ENCODE data around the gene ZDHHC14.

Gene ZDHHC14

DNA sequence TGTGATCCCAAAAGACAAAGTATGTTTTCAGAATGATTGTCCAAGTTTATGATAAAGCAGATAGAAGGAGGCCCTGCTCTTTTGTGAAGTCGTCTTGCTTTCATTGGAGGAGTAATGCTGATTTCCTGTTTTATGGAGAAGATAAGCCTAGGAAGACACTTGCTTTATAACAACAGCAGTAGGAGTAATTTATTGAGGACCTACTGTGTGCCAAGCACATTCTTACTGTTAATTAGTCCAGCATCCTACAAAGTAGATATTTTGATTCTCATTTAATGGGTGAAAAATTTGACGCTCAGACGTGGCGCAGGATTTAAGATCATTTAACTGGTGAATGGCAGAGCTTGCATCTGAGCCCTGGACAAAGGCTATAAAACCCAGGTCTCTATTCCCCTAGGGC, 87.6 kb downstream of the ZDHHC14 start:
- no peak for TF ChIP-seq CTCF (IDR thresholded peaks at IDR 0.05; ENCODE audit: low read depth, low read length, missing control alignments)
- DNase-seq (ENCODE audit: extremely low read depth, low read depth): no peak

GRCh38 chr6:157469378-157469777, 88.4 kb downstream of the ZDHHC14 start:
- TF ChIP-seq CTCF (IDR thresholded peaks at IDR 0.05; ENCODE audit: low read depth, low read length, missing control alignments): no peak
- no peak overlapping the region for H3K4me3 ChIP-seq (replicated peaks; ENCODE audit: low read depth, low read length)
- DNase-seq (ENCODE audit: extremely low read depth, low read depth): no peak

More for the DNA sequence above, 87.6 kb downstream of the ZDHHC14 start:
- H3K4me3 ChIP-seq (replicated peaks; ENCODE audit: low read depth, low read length): no peak overlapping the region

DNA sequence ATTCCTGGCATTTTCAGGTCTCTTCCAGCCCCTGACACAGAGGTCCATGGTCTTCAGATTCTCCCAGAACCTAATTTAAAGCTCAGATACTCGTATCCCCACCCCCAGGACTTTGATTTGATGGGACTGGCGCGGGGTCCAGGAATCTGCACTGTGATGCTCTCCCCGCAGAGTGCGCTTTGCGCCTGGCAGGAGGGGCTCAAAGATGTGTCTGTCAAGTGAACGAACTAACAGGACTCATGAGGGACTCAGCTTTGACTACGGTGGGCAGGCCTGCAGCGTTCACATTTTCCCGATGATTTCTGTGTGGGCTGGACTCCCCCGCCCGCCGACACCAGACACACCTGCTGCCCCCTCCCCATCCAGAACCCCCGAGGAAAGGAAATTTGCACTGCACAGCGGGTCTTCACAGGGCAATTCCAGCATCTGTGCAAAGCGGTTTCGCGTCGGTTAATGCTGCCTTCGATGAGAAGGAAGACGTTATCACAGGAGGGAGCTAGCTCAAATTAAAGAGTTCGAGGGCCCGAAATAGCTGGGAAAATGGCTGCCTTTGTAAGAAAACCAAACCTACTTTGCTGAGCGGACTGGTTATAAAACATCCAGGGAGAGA, 90.2 kb downstream of the ZDHHC14 start:
- no peak for TF ChIP-seq CTCF (IDR thresholded peaks at IDR 0.05; ENCODE audit: low read depth, low read length, missing control alignments)
- no peak overlapping the region for H3K4me3 ChIP-seq (replicated peaks; ENCODE audit: low read depth, low read length)
- DNase-seq (ENCODE audit: extremely low read depth, low read depth): no peak

GRCh38 chr6:157471895-157472686, 91.1 kb downstream of the ZDHHC14 start:
- no peak for TF ChIP-seq CTCF (IDR thresholded peaks at IDR 0.05; ENCODE audit: low read depth, low read length, missing control alignments)
- no peak for DNase-seq (ENCODE audit: extremely low read depth, low read depth)

DNA sequence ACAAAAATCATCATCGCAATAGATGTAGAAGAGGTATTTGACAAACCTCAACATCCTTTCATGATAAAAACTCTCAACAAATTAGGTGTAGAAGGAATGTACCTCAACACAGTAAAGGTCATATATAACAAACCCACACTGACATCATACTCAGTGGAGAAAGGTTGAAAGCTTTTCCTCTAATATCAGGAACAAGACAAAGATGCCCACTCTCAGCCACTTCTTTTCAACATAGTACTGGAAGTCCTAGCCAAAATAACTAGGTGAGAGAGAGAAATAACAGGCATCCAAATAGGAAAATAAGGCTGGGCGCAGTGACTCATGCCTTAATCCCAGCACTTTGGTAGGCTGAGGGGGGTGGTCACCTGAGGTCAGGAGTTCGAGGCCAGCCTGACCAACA, 95.8 kb downstream of the ZDHHC14 start:
- H3K4me3 ChIP-seq (replicated peaks; ENCODE audit: low read depth, low read length): no peak overlapping the region
- no peak for TF ChIP-seq CTCF (IDR thresholded peaks at IDR 0.05; ENCODE audit: low read depth, low read length, missing control alignments)
- no peak for DNase-seq (ENCODE audit: extremely low read depth, low read depth)

More at GRCh38 chr6:157471895-157472686, 91.1 kb downstream of the ZDHHC14 start:
- no peak overlapping the region for H3K4me3 ChIP-seq (replicated peaks; ENCODE audit: low read depth, low read length)

GRCh38 chr6:157478926-157479325, 97.9 kb downstream of the ZDHHC14 start:
- DNase-seq (ENCODE audit: extremely low read depth, low read depth): no peak
- no peak overlapping the region for H3K4me3 ChIP-seq (replicated peaks; ENCODE audit: low read depth, low read length)
- TF ChIP-seq CTCF (IDR thresholded peaks at IDR 0.05; ENCODE audit: low read depth, low read length, missing control alignments): no peak

All from HFF-Myc (cell line).